CD14-positive monocyte (primary cell): Measurements from ENCODE around the gene NEO1. TPM values are rescaled to one million over a fixed set of nuclear protein-coding genes. Genes with fewer than 3 reads are reported as not detected.

Experiments
- DNase-seq, 3 donors: peaks; one replicate each; pipeline ENCODE4 v3.0.0-alpha.2; 2011 to 2022
- H2AFZ ChIP-seq: 2 replicates; pipeline ENCODE4 v1.6.0; 2012; ENCODE audit warnings: mild to moderate bottlenecking, low read depth, low read length, inconsistent platforms; ENCODE audit not compliant: insufficient read depth, poor library complexity, severe bottlenecking
- H3K27ac ChIP-seq, 2 donors: 1 replicate in 1 of 2; 2 replicates in 1 of 2; pipeline ENCODE4 v1.5.1; 2012 to 2013; ENCODE audit warnings: low read length in 2 of 2, control low read depth in 1 of 2, inconsistent platforms in 1 of 2, low read depth in 1 of 2, mild to moderate bottlenecking in 1 of 2
- H3K27me3 ChIP-seq, 2 donors: one replicate each; pipeline versions ENCODE4 v1.6.0 to v1.6.1; 2011 to 2013; ENCODE audit warnings: low read length in 2 of 2; ENCODE audit not compliant: control insufficient read depth in 2 of 2, insufficient read depth in 2 of 2
- H3K36me3 ChIP-seq, 2 donors: replicated peaks in 1 of 2; 1 replicate in 1 of 2; 2 replicates in 1 of 2; pipeline versions ENCODE4 v1.5.1 to v1.6.1; 2012 to 2013; ENCODE audit warnings: low read length in 2 of 2, control low read depth in 1 of 2, inconsistent platforms in 1 of 2, mild to moderate bottlenecking in 1 of 2; ENCODE audit not compliant: insufficient read depth in 2 of 2, control insufficient read depth in 1 of 2
- H3K4me1 ChIP-seq, 2 donors: 1 replicate in 1 of 2; 2 replicates in 1 of 2; pipeline versions ENCODE4 v1.5.1 to v1.6.1; 2012 to 2013; ENCODE audit warnings: low read length in 2 of 2, control low read depth in 1 of 2, inconsistent platforms in 1 of 2, mild to moderate bottlenecking in 1 of 2, moderate library complexity in 1 of 2; ENCODE audit not compliant: insufficient read depth in 2 of 2, control insufficient read depth in 1 of 2
- H3K4me2 ChIP-seq: replicated peaks from 2 replicates; pipeline ENCODE3; 2012; ENCODE audit warnings: low read length, moderate library complexity, mild to moderate bottlenecking; ENCODE audit not compliant: poor library complexity, severe bottlenecking; ENCODE audit errors: extremely low read depth
- H3K4me3 ChIP-seq, 3 experiments: fragments of 200-600 bp in 1 of 3; sonication (generic) in 1 of 3; replicated peaks in 1 of 3; 1 replicate in 2 of 3; 2 replicates in 1 of 3; pipeline ENCODE4 v1.5.1; 2011 to 2013; ENCODE audit warnings: low read length in 3 of 3, mild to moderate bottlenecking in 3 of 3, control low read depth in 2 of 3, low read depth in 2 of 3, inconsistent platforms in 1 of 3, moderate library complexity in 1 of 3
- H3K79me2 ChIP-seq: 2 replicates; pipeline ENCODE4 v1.6.0; 2012; ENCODE audit warnings: mild to moderate bottlenecking, control low read depth, inconsistent platforms, low read length, moderate library complexity; ENCODE audit not compliant: insufficient read depth
- H3K9ac ChIP-seq: 2 replicates; pipeline ENCODE4 v1.6.0; 2017; ENCODE audit warnings: low read length, mild to moderate bottlenecking; ENCODE audit not compliant: insufficient read depth, poor library complexity, severe bottlenecking
- H3K9me3 ChIP-seq, 2 donors: replicated peaks in 1 of 2; 1 replicate in 1 of 2; 2 replicates in 1 of 2; pipeline versions ENCODE4 v1.5.1 to v1.6.1; 2012 to 2013; ENCODE audit warnings: low read length in 2 of 2, control low read depth in 1 of 2; ENCODE audit not compliant: control insufficient read depth in 1 of 2, insufficient read depth in 1 of 2
- H4K20me1 ChIP-seq: 2 replicates; pipeline ENCODE4 v1.6.0; 2012; ENCODE audit warnings: mild to moderate bottlenecking, low read length, control low read depth, moderate library complexity; ENCODE audit not compliant: insufficient read depth
- H3K27ac Mint-ChIP-seq, 7 donors: one replicate each; pipeline ENCODE4 v1.8.0; 2020; ENCODE audit warnings: mild to moderate bottlenecking in 7 of 7, mixed read lengths in 7 of 7, moderate library complexity in 6 of 7, inconsistent platforms in 2 of 7
- H3K27me3 Mint-ChIP-seq, 3 donors: one replicate each; pipeline ENCODE4 v1.8.0; 2021 to 2022; ENCODE audit warnings: low read depth in 3 of 3, mild to moderate bottlenecking in 3 of 3, mixed read lengths in 3 of 3, moderate library complexity in 3 of 3, inconsistent platforms in 1 of 3
- H3K36me3 Mint-ChIP-seq, 2 donors: one replicate each; pipeline ENCODE4 v1.8.0; 2020; ENCODE audit warnings: mixed read lengths in 2 of 2, inconsistent platforms in 1 of 2, mild to moderate bottlenecking in 1 of 2
- H3K4me1 Mint-ChIP-seq: one replicate; pipeline ENCODE4 v1.8.0; 2020; ENCODE audit warnings: mild to moderate bottlenecking, mixed read lengths
- H3K4me3 Mint-ChIP-seq, 2 donors: one replicate each; pipeline ENCODE4 v1.8.0; 2020; ENCODE audit warnings: mild to moderate bottlenecking in 2 of 2, mixed read lengths in 2 of 2, moderate library complexity in 1 of 2
- H3K9me3 Mint-ChIP-seq, 7 donors: one replicate each; pipeline ENCODE4 v1.8.0; 2020 to 2022; ENCODE audit warnings: mixed read lengths in 7 of 7, mild to moderate bottlenecking in 6 of 7, moderate library complexity in 6 of 7, inconsistent platforms in 2 of 7
- WGBS: methylation state at CpG from one replicate; pipeline ENCODE4 v1.1.5; 2013; ENCODE audit warnings: missing lambda C conversion rate; ENCODE audit not compliant: insufficient coverage; 5-methylcytosine and 5-hydroxymethylcytosine counted together
- intact Hi-C, 2 donors: fragments of 100-400 bp; cut with micrococcal nuclease; formaldehyde crosslinking; loops; one replicate each; pipeline versions ENCODE4 v1.15.0 to v1.15.1; 2023
- polyA plus RNA-seq, 3 donors: library from polyadenylated mRNA; depleted of rRNA in 1 of 3; unstranded in 2 of 3; stranded (reverse) in 1 of 3; fragments of 300-500 nt in 2 of 3; fragments of >200 nt in 1 of 3; fragmentation: Illumina TruSeq in 2 of 3; gene quantifications; 1 replicate in 2 of 3; 2 replicates in 1 of 3; pipeline ENCODE4 v1.2.3, GENCODE V29; 2012 to 2021
- TF ChIP-seq, protein P1 (sequence below): fragments of 200-600 bp; IDR thresholded peaks from one replicate; pipeline ENCODE4 v1.8.0; 2022; ENCODE audit warnings: antibody characterized with exemption, mild to moderate bottlenecking

The NEO1 gene
- polyA plus RNA-seq, 3 donors, result 0.03 to 0.06 TPM; not detected in 1

DNA sequence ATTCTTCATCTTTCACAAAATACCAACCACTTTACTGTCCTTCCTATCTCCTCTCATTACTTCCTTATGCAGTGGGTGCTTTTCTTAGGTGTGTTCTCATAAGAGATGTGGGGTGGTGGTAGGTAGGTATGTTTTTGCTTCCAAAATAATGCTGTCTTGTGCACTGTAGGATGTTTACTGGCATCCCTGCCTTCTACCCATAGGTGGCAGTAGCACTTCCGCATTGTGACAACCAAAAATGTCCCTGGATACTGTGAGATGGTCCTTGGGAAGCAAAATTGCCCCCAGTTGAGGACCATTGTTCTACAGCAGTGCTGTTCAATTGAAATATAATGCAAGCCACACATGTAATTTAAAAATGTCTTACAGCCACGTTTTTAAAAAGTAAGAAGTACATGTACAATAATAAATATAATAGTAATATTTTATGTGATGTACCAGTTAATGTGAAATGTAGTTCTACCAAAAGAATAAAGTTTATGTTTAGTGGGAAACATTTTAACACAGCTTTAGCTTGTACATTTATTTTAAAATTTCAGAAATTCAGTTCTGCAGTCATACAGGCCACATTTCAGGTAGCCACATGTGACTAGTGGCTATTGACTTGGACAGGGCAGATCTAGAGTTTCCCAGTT lies 75.2 kb downstream of the NEO1 start:
- WGBS, result no CpG with 5 or more reads among the region's 2 CpGs
- intact Hi-C loops, result no loop called here
- no peak overlapping the region for H3K4me3 Mint-ChIP-seq

DNA sequence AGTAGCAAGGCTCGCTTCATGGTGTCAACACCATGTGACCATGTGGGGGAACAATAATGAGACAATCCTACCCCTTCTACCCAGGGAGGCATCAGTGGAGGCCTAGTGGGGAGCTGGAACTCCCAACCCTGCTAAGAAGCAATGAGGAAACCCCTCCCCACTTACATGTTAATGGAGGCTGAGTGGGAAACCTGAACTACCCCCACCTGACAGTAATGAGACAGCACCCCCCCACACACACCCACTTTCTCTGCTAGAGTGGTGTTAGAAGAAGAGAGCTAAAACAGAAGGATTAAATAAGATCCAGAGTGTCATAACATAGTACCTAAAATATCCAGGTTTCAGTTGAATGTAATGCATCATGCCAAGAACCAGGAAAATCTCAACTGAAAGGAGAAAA lies 78.6 kb downstream of the NEO1 start:
- Histone ChIP-seq H3K36me3 (no peaks in the 10 kb centered on the region), H3K27ac (no peak overlapping the region), H2AFZ (no peak overlapping the region), H4K20me1 (no peaks in the 10 kb centered on the region), H3K4me3 (no peak overlapping the region), H3K79me2 (no peaks in the 10 kb centered on the region), H3K9ac (no peak overlapping the region), H3K9me3 (no peaks in the 10 kb centered on the region), H3K4me2 (no peak overlapping the region), H3K27me3 (no peaks in the 10 kb centered on the region), H3K4me1 (no peaks in the 10 kb centered on the region)
- H3K4me3 Mint-ChIP-seq, result no peak overlapping the region
- no peaks in the 10 kb centered on the region for H3K4me1 Mint-ChIP-seq
- TF ChIP-seq, protein P1, sequence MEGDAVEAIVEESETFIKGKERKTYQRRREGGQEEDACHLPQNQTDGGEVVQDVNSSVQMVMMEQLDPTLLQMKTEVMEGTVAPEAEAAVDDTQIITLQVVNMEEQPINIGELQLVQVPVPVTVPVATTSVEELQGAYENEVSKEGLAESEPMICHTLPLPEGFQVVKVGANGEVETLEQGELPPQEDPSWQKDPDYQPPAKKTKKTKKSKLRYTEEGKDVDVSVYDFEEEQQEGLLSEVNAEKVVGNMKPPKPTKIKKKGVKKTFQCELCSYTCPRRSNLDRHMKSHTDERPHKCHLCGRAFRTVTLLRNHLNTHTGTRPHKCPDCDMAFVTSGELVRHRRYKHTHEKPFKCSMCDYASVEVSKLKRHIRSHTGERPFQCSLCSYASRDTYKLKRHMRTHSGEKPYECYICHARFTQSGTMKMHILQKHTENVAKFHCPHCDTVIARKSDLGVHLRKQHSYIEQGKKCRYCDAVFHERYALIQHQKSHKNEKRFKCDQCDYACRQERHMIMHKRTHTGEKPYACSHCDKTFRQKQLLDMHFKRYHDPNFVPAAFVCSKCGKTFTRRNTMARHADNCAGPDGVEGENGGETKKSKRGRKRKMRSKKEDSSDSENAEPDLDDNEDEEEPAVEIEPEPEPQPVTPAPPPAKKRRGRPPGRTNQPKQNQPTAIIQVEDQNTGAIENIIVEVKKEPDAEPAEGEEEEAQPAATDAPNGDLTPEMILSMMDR, result no peak
- DNase-seq, result no peak
- WGBS, result no CpG with 5 or more reads among the region's 1 CpG
- H3K27me3 Mint-ChIP-seq, result peaks cover 8 to 14% (median 12%) of the 10 kb centered on the region in 3 donors
- no peak overlapping the region for H3K27ac Mint-ChIP-seq
- intact Hi-C loops, result no loop called here
- H3K9me3 Mint-ChIP-seq, result no peaks in the 10 kb centered on the region
- H3K36me3 Mint-ChIP-seq, result no peaks in the 10 kb centered on the region

More for the DNA sequence above, 75.2 kb downstream of the NEO1 start:
- Mint-ChIP-seq H3K27me3 (peaks cover 8 to 16% (median 10%) of the 10 kb centered on the region in 3 donors), H3K27ac (peak overlapping the region in 1 of 7 donors; percentile 50), H3K9me3 (no peaks in the 10 kb centered on the region), H3K4me1 (no peaks in the 10 kb centered on the region), H3K36me3 (no peaks in the 10 kb centered on the region)
- H3K9me3 ChIP-seq, result no peaks in the 10 kb centered on the region
- no peaks in the 10 kb centered on the region for H3K79me2 ChIP-seq
- no peaks in the 10 kb centered on the region for H3K4me1 ChIP-seq
- no peak overlapping the region for H3K9ac ChIP-seq
- H3K27ac ChIP-seq, result no peak overlapping the region
- no peak overlapping the region for H3K4me2 ChIP-seq
- peaks cover 0 to 2% of the 10 kb centered on the region in 2 donors for H3K27me3 ChIP-seq
- no peak overlapping the region for H2AFZ ChIP-seq
- DNase-seq, result peak in 1 of 3 donors; percentile 20
- no peak overlapping the region for H3K4me3 ChIP-seq
- H4K20me1 ChIP-seq, result no peaks in the 10 kb centered on the region
- TF ChIP-seq, protein P1, result peak; percentile 86
- H3K36me3 ChIP-seq, result no peaks in the 10 kb centered on the region
